Measurements from ENCODE around the gene CPNE6. TPM values are rescaled to one million over a fixed set of nuclear protein-coding genes. Genes with fewer than 3 reads are reported as not detected.
"Not testable (repeated sequence)": the region's sequence is repeated elsewhere in the genome, so short reads cannot be mapped to it uniquely, and the experiment has no call there.

Gene CPNE6
- polyA plus RNA-seq (ENCODE audit: insufficient read length) = not detected

DNA sequence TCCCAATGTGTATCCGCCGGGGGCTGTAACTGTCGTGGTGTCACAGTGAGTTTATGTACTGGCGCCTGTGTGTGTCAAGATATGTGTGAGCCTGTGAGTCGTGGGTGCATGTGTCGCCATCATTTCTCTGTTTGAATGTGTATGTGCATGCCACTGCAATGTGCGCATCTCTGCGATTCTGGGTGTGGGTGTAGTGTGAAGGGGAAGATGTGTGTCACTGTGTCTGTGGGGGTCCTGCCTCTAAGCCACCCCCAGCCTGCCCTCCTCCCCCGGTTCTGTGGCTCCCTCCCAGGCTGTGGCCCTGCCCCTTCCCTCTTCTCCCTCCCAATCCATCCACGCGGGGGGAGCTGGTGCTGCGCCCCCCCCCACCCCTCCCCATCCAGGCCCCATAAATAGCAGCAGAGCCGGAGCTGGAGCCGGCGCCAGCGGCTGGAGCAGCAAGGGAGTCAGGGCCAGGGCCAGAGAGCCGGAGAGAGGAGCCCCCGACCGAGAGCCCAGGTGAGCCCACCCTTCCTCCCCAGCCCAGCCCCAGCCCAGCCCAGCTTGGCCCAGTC lies at the start of gene CPNE6:
Gene CPNE6 (plus strand): TSS at position 419 of the 554 bp plus-strand sequence. CDS start 1,375 bp downstream, outside the sequence.
- DNase-seq = no peak

DNA sequence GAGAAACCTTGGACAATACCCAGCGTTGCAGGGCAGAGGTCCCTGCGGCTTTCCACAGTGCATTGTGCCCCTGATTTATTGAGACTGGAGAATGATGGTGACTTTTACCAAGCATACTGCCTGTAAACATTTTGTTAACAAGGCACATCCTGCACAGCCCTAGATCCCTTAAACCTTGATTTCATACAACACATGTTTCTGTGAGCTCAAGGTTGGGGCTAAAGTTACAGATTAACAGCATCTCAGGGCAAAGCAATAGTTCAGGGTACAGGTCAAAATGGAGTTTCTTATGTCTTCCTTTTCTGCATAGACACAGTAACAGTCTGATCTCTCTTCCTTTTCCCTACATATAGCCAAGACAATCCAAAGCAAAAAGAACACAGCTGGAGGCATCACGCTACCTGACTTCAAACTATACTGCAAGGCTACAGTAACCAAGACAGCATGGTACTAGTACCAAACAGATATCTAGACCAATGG lies 46.4 kb upstream of the CPNE6 start:
- not testable (repeated sequence) for DNase-seq

DNA sequence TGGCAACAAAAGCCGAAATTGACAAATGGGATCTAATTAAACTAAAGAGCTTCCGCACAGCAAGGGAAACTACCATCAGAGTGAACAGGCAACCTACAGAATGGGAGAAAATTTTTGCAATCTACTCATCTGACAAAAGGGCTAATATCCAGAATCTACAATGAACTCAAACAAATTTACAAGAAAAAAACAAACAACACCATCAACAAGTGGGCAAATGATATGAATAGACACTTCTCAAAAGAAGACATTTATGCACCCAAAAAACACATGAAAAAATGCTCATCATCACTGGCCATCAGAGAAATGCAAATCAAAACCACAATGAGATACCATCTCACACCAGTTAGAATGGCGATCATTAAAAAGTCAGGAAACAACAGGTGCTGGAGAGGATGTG lies 41.7 kb upstream of the CPNE6 start:
- DNase-seq = not testable (repeated sequence)

DNA sequence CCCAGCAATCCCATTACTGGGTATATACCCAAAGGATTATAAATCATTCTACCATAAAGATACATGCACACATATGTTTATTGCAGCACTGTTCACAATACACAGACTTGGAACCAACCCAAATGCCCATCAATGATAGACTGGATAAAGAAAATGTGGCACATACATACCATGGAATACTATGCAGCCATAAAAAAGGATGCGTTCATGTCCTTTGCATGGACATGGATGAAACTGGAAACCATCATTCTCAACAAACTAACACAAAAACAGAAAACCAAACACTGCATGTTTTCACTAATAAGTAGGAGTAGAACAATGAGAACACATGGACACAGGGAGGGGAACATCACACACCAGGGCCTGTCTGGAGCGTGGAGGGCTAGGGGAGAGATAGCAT lies 40.0 kb upstream of the CPNE6 start:
- not testable (repeated sequence) for DNase-seq

DNA sequence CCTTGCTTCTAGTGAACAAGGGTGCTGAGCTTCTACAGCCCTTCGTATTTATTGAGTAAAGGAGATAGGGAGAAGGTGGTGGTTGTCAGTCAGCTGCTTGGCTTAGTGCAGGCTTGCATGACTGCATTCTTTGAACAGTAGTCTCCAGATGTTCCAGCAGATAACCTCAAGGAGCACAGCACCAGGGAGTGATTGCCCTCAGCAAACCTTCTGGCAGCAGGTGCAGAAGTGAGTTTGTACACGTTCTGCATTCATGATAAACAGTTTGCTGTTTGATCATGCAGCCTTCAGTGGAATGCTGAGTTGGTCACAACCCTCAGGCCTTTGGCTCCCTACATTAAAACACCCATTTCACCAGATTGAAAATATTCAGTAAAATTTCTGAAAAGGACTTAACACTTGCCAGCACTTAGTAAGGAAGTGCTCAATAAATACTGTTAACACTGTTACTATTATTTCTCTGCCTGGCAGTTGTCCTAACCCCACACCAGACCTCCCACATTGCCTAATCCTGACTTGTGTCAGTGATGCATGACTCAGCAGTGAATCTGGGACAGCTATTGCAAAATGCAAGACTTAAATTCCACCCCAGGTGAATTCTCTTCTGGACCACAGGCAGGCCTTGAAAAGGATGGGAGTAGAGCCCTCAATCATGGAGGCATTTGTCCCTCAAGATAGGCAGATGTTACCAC lies 38.5 kb upstream of the CPNE6 start:
- no peak for DNase-seq

DNA sequence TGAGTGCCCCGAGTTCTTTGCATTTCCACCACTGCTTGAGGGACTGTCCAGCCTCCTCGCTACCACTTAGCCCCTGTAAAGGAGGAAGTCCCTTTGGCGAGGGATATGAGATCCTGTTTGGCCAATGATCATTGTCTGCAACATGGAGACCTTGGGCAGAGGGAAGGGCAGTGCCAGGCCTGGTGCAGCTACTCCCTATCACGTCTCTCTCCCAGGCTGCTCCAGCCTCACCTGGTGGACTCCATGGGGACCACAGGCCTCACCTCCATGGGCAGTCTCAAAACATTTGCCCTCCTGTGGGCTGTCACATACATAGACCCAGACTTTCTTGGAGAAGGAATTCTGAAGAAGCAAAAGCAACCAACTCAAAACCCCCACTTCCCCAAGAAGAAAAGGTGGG lies 35.6 kb upstream of the CPNE6 start:
- DNase-seq = not testable (repeated sequence)

DNA sequence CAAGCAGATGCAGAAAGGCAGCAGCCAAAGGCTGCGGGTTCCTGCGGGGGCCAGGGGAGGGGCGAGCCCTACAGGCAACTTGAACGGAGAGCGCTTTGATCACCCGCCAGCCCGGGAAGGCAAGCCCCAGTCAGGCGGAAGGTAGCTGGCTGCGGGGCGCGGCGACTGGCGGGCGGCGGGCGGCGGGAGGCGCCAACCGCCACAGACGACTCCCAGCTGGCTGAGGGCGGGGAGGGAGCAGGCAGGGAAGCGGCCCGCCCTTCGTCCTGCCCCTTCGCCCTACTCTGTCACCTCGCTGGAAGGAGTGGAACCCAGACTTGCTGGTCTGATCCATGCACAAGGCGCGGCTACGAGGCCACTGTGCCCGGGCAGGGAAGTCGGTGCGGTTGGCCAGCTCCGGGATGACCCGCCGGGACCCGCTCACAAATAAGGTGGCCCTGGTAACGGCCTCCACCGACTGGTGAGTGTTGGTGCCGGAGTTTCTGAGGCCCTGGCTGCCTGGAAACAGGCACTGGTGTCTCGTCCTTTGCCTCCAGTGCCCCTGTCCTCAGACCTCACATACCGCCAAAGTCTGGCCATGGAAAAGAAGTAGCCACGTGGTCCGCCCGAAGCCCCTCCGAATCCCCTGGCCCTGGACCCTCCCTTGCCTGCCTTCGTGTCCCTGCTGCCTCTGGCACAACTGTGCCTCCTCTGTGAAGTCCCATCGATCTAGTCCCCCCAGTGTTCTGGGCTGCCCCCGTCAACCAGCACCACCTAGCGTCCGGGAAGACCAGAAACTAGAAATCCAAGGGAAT lies 35.0 kb upstream of the CPNE6 start:
- peak; percentile 69 for DNase-seq

DNA sequence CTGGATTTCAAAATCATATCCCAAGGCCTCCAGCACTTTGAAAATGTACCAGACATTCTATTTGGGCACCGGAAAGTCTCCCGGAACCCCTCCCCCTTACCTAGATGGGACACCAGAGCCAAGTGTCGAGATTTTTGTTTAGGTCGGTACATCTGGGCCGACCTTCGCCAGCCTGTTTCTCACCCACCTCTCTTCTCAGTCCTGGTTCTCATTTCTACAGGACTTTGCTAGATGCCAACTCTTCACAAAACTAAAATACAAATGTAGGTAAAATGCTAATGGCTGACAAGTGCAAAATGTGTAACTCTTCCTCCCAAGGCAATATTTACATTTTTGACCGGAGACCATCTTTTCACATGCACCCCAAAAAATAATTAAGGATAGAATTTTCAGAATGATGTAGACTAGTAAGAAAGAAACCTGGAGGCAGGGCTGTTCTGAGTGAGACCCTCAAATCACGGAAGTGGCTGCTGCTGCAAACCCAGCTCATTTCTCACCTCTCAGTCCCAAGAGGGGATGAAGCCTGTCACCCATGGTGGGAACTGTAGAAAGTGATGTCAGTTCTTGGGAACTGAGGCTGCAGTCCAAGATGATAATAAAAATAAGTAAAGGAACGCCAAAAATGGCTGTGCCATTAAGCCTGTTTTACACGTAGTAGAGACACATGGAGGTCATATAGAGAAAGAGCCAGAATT lies 34.3 kb upstream of the CPNE6 start:
- DNase-seq = not testable (repeated sequence)

DNA sequence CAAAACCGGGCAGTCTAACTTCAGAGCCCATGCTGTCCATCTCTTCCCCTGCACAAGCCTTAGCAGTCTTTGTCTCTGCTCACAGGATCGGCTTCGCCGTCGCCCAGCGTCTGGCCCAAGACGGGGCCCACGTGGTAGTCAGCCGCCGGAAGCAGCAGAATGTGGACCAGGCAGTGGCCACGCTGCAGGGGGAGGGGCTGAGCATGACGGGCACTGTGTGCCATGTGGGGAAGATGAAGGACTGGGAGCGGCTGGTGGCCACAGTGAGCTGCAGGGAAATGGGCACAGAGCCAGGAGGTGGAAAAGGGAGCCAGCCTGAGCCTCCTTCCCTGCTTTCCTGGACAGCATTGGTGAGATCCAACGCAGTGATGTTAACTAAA lies 33.7 kb upstream of the CPNE6 start:
- no peak for DNase-seq

DNA sequence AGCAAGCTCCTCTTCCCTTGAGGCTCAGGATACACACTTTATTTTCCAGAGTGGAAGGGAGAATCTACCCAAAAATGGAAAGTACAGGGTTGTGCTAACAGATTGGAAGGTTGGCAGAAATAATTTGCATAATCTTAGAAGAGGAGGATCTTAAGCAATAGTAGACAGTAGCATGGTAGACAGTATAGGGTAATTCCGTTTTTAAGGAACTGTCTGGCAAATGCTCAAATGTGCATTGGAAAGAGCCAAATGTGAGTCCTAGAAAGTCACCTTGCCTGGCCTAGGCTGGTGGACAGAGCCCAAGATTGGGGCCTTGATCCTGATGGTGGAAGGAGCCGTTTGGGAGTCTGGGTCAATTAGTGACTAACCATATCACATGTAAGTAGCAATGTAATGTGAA lies 32.7 kb upstream of the CPNE6 start:
- DNase-seq = no peak

DNA sequence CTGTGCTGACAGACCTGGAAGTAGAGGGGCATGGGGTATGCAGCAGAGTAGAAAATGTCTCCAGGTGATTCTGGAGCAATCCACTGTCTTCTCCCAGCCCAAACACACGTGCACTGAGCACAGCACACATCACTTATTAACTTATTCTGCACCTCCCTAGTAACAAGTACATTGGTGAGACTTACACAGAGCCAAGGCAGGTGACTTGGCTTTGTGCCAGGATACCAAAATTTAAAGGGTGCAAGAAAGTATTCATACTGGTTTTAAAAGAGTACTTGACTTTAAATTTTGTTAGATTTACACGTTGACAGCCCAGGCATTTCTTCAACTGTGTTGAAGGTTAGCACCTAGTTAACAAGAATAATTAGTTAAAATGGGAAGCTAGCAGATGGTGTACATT lies 30.7 kb upstream of the CPNE6 start:
- DNase-seq = no peak

DNA sequence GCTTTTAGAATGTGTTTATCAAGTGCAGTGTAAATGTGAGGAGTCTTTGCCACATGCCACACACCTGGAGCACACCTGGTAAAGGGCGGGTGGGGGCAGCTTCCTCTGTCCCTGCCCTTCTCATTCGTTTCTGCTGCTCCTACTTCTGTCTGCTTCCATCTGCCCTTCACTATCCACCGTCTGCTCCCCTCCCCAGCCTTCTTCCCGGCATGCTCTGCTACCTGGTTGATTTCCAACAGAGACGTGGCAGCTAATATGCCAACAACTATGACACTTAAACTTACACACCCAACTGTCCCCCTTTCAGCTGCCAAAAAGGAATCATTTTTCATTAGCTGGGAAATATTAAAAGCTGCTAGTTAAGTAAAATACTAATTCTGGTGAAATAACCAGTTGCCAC lies 28.6 kb upstream of the CPNE6 start:
- no peak for DNase-seq

DNA sequence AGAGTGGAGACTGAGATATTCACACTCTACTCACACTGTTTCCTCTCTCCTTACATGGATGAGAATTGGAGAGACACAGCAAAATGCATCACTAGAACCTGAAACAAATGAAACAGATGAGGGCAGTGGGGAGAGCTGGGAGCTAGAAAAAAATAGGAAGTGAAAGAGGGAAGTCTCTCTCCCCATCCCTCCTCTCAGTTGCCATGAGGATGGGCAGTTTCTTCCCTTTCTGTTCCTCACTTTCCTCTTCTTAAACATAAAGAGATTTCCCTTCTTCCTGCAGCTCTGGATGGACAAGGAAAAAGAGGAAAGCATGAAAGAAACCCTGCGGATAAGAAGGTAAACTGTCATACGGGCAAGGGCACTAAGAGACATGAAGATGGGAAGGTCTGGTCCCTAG lies 22.4 kb upstream of the CPNE6 start:
- not testable (repeated sequence) for DNase-seq

DNA sequence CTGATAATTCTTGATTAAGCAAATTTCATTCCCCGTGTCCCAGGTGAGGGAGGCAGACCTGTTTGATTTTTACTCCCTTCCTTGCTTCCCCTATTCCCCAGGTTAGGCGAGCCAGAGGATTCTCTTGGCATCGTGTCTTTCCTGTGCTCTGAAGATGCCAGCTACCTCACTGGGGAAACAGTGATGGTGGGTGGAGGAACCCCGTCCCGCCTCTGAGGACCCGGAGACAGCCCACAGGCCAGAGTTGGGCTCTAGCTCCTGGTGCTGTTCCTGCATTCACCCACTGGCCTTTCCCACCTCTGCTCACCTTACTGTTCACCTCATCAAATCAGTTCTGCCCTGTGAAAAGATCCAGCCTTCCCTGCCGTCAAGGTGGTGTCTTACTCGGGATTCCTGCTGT lies 20.6 kb upstream of the CPNE6 start:
- not testable (repeated sequence) for DNase-seq

DNA sequence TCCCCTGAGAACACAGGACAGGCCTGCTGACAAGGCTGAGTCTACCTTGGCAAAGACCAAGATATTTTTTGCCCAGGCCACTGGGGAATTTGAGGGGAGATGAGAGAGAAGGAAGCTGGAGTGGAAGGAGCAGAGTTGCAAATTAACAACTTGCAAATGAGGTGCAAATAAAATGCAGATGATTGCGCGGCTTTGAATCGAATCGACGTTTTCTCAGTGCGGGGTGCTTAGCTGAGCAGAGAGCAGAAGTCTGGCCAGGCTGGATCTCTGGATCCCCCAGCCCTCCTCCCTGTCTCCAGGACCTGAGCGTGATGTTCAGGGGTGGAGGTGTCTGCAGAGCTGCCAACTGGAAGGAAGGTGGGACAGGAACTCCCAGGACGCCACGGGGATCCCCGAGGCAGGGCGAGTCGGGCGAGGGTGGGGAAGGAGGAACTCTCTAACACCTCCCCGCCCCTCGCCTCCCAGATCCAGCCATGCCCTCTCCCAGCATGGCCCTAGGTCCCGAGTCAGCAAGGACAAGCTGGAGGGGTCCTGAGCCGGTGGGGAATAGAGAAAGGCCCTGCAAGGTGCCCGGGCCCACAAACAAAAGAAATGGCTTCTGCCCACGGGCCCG lies 20.1 kb upstream of the CPNE6 start:
- no peak for DNase-seq

DNA sequence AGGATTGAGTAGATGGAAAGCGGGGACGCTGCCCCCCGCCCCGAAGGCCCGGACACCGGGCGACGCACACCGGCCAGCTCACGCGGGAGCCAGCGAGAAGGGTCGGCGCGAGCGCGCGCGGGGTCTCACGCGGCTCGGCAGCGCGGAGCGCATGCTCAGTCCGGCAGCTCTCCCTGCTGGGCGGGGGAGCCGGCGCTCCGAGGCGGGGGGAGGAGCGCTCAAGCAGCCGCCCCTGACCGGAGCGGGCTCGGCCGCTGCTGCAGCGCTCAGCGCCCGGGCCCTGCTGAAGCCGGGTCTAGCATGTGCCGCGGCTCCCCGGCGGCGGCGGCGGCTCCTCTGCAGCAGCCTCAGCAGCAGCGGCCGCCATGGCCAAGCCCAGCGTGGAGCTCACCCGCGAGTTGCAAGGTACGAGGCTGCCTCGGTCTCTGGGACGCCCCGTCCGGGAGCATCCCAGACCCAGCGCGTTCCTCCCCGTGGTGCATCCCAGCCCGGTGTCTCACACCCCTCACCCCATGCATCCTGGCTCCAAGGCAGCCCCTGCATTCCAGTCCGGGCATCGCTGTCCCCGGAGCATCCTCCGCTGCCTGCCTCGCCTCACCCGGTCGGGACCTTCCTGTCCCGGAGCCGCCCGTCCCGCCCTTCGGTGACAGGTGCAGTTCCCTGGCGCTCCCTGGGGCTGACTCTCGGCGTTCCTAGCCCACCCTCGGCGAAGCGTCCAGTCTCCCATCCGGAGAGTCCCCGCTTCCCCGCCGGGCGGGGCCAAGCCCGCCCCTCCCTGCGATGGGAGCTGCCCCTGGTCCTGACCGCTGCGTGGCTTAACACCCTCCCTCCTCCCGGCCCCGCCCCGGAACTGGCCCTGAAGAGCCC lies 19.3 kb upstream of the CPNE6 start, which contains the start of gene CARMIL3:
Gene CARMIL3 (plus strand): TSS at position 221 of the 867 bp plus-strand sequence. CDS start 145 bp downstream, at position 366.
- DNase-seq = peak; percentile 76

DNA sequence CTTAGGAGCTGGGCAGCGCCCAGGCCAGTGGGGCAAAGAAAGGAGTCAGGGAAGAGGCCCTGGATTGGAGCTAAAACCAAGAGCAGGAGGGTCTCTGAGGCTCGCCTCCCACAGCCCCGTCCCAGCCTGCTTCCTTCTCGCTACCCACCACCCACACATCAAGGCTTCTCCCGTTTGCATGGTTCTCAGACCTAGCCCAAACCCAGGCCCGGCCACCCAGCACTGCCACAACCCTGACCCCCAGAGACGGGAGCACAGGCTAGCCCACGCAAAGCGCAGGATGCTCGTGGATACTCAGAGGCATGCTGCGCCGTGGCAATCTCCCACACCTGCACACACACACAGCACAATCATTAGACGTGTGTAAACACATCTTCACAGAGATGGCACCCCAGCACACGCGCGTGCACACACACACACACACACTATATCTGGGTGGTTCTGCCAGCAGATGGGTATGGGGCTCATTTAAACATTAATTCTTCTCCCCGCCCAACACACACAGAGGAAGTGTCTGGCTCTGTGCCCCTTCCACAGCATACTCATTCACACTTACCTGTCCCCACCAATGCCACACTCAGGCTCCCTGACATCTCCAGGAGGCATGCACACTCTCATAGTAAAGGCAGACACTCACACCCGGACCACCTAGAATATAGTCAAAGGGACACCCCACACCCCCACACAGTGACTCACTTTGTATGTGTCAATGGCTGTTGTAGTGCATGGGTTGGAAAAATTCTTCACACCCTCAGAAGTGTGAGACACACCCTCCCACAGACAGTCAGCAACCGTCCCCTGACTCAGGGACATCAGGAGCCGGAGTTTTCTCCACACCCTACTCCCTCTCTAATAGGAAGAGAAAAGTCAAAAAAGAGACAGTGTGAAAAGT lies 18.5 kb upstream of the CPNE6 start:
- no peak for DNase-seq

DNA sequence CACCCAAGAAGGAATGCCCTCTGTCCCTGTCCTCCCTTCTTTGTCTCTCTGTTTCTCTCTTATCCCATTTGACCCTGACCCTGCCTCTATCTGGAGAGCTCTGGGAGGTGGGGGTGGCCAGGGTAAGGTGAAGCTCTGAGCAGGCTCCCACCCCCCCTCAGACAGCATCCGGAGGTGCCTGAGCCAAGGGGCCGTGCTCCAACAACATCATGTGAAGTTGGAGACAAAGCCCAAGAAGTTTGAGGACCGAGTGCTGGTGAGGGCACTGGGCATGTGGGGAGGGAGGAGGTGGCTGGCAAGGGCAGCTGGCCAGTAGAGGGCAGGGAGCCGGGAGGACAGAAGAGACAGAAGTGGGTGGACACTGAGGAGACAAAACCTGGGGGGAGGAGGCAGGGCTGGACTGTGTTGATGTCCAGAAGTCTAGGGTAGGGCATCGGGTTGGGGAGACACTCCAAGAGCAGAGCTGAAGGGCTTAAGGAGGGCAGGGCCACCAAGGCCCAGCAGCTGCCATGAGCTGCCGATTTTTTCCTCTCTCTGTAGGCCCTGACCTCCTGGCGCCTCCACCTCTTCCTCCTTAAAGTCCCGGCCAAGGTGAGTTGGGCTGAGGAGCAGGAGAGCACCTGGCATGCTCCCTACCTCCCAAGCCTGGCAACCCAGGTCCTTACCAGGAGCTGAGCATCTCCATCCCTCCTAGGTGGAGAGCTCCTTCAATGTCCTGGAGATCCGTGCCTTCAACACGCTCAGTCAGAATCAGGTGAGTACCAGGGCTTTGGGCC lies 17.6 kb upstream of the CPNE6 start:
- no peak for DNase-seq

DNA sequence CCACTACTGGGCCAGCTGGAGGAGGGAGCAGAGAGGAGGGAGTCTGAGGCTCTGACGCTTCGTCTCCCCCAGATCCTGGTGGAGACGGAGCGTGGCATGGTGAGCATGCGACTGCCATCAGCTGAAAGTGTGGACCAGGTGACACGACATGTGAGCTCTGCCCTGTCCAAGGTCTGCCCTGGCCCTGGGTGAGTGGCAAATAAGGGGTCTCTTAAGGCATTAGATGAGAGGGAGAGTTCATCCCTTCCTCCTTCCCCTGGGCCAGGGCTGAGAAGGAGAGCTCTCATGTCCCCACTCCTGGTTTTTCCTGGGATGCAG lies 17.1 kb upstream of the CPNE6 start:
- no peak for DNase-seq

DNA sequence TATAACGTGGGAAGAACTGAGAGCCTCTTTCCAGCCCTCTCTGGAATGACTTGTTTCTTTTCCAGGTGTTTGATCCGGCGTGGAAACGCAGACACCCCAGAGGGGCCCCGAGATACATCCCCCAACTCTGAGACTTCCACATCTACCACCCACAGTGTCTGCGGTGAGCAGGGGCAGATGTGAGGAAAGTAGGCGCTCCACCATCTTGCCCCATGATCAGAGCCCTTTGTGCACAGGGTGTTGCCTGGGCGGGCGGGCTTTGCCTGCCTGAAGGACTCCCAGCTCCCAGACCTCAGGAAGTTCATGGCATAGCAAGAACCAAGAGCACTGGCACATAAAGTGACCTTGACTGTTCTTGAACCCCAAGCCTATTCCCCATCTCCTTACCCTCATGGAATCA lies 16.7 kb upstream of the CPNE6 start:
- DNase-seq = no peak

Data from hindlimb muscle (tissue), 1 donor.